Mucosa of stomach (tissue), 1 donor: Measurements from ENCODE around the gene BMP8A.
"Not testable (repeated sequence)": the region's sequence is repeated elsewhere in the genome, so short reads cannot be mapped to it uniquely, and the experiment has no call there.

ENCODE experiments used
- H3K27me3 ChIP-seq: one replicate; pipeline ENCODE4 v1.7.0; 2013; ENCODE audit warnings: mild to moderate bottlenecking, low read length; ENCODE audit not compliant: control insufficient read depth, insufficient read depth
- H3K36me3 ChIP-seq: one replicate; pipeline ENCODE4 v1.7.0; 2013; ENCODE audit warnings: low read length; ENCODE audit not compliant: control insufficient read depth, insufficient read depth
- H3K4me1 ChIP-seq: one replicate; pipeline ENCODE4 v1.7.0; 2013; ENCODE audit warnings: mild to moderate bottlenecking, low read length; ENCODE audit not compliant: control insufficient read depth, insufficient read depth
- H3K4me3 ChIP-seq: one replicate; pipeline ENCODE4 v1.7.0; 2013; ENCODE audit warnings: low read length
- H3K9ac ChIP-seq: one replicate; pipeline ENCODE4 v1.7.0; 2013; ENCODE audit warnings: mild to moderate bottlenecking, low read length, moderate library complexity
- H3K9me3 ChIP-seq: one replicate; pipeline ENCODE4 v1.7.0; 2013; ENCODE audit warnings: mild to moderate bottlenecking, low read length, moderate library complexity; ENCODE audit not compliant: control insufficient read depth
- donor health status: Pancreatic carcinoma.

BMP8A gene

GRCh38 chr1:39498096-39498710 is 6.8 kb downstream of the BMP8A start:
- not testable (repeated sequence) for H3K27me3 ChIP-seq, H3K4me3 ChIP-seq, H3K36me3 ChIP-seq, H3K9me3 ChIP-seq, H3K9ac ChIP-seq, H3K4me1 ChIP-seq

DNA sequence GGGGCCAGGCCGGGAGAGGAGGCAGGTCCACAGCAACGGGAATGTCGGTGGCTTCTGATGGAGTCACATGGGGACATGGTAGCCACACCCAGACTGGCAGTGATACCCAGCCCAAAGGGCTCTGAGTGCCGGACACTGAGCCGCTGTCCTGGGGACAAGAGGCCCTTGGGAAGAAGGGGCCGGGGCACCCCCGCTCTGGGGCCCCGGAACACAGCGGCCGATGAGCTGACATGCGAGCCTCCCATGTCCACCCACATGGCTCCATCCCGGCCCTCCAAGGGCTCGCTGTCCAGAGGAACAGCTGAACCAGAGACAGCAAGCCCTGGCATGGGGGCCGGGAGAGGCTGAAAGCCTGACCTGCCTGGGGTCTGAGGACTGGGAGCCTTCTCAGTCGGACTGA is 7.4 kb downstream of the BMP8A start:
- not testable (repeated sequence) for H3K4me3 ChIP-seq, H3K9ac ChIP-seq, H3K4me1 ChIP-seq, H3K27me3 ChIP-seq, H3K36me3 ChIP-seq, H3K9me3 ChIP-seq

- Histone ChIP-seq H3K36me3 (no peaks in the 10 kb centered on the region), H3K27me3 (no peaks in the 10 kb centered on the region), H3K9ac (no peak overlapping the region), H3K9me3 (no peaks in the 10 kb centered on the region), H3K4me3 (no peak overlapping the region), H3K4me1 (no peaks in the 10 kb centered on the region)
These were observed 8.2 kb downstream of the BMP8A start for GRCh38 chr1:39499668-39500067.

- Histone ChIP-seq H3K9ac (no peak overlapping the region), H3K4me1 (no peaks in the 10 kb centered on the region), H3K36me3 (no peaks in the 10 kb centered on the region), H3K27me3 (no peaks in the 10 kb centered on the region), H3K9me3 (no peaks in the 10 kb centered on the region), H3K4me3 (no peak overlapping the region)
These were observed 9.5 kb downstream of the BMP8A start for GRCh38 chr1:39500862-39501389.

GRCh38 chr1:39501666-39502065 is 10.2 kb downstream of the BMP8A start:
- H3K9me3 ChIP-seq = no peaks in the 10 kb centered on the region
- no peak overlapping the region for H3K9ac ChIP-seq
- no peaks in the 10 kb centered on the region for H3K36me3 ChIP-seq
- no peaks in the 10 kb centered on the region for H3K27me3 ChIP-seq
- H3K4me1 ChIP-seq = no peaks in the 10 kb centered on the region
- H3K4me3 ChIP-seq = no peak overlapping the region

- not testable (repeated sequence) for H3K27me3 ChIP-seq, H3K9ac ChIP-seq, H3K4me1 ChIP-seq, H3K4me3 ChIP-seq, H3K36me3 ChIP-seq, H3K9me3 ChIP-seq
These were observed 13.0 kb downstream of the BMP8A start for GRCh38 chr1:39504436-39504835.

GRCh38 chr1:39505289-39505688 is 13.9 kb downstream of the BMP8A start:
- no peaks in the 10 kb centered on the region for H3K27me3 ChIP-seq

GRCh38 chr1:39507230-39507928 is 15.9 kb downstream of the BMP8A start:
- H3K9me3 ChIP-seq = no peaks in the 10 kb centered on the region
- H3K4me3 ChIP-seq = no peak overlapping the region
- H3K36me3 ChIP-seq = no peaks in the 10 kb centered on the region
- H3K9ac ChIP-seq = no peak overlapping the region
- H3K27me3 ChIP-seq = no peaks in the 10 kb centered on the region
- peaks cover 7% of the 10 kb centered on the region for H3K4me1 ChIP-seq

More at GRCh38 chr1:39505289-39505688, 13.9 kb downstream of the BMP8A start:
- Histone ChIP-seq H3K9ac (no peak overlapping the region), H3K9me3 (no peaks in the 10 kb centered on the region), H3K36me3 (no peaks in the 10 kb centered on the region), H3K4me3 (no peak overlapping the region), H3K4me1 (peaks cover 7% of the 10 kb centered on the region)

DNA sequence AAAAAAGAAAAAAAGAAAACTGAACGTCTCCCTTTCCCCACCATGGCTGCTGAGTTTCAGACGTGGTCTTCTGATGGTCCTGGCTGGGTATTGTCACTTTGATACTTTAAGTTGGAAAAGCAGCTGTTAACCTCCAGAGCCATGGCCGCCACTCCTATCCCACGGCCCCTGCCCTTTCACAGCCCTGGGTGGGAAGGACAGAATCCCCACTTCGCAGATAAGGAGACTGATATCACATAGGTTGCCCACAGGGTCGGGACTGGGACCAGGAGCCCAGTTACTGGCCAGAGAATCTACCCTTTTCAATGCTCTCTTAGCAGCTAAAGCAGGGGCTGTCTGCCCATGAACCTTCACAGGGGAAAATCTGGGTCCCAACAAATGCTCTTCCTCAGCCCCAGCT is 16.8 kb downstream of the BMP8A start:
- Histone ChIP-seq H3K9ac (no peak overlapping the region), H3K4me1 (peaks cover 7% of the 10 kb centered on the region), H3K9me3 (no peaks in the 10 kb centered on the region), H3K4me3 (no peak overlapping the region), H3K27me3 (no peaks in the 10 kb centered on the region), H3K36me3 (no peaks in the 10 kb centered on the region)

DNA sequence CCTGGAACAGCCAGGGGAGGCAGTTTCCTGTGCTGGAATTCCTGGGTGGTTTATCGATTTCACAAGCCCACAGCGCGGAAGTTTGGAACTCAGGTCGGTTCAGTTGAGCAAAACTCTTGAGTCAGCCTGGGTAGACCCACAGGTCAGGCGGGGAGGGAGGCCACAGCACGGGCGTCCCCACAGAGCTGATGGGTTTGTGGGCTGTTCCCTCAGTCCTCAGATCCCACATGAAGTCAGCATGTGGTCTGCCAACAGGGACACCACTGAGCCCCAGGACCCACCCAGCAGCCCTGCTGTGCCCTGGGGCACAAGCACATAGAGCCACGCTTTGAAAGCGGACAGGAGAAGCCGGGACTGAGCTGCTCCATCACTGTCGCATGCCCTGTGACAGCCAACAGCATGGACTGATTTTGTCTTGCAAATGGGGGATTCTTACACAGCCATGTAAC is 17.4 kb downstream of the BMP8A start:
- Histone ChIP-seq H3K9me3 (no peaks in the 10 kb centered on the region), H3K4me1 (peaks cover 7% of the 10 kb centered on the region), H3K4me3 (no peak overlapping the region), H3K9ac (no peak overlapping the region), H3K27me3 (no peaks in the 10 kb centered on the region), H3K36me3 (no peaks in the 10 kb centered on the region)

DNA sequence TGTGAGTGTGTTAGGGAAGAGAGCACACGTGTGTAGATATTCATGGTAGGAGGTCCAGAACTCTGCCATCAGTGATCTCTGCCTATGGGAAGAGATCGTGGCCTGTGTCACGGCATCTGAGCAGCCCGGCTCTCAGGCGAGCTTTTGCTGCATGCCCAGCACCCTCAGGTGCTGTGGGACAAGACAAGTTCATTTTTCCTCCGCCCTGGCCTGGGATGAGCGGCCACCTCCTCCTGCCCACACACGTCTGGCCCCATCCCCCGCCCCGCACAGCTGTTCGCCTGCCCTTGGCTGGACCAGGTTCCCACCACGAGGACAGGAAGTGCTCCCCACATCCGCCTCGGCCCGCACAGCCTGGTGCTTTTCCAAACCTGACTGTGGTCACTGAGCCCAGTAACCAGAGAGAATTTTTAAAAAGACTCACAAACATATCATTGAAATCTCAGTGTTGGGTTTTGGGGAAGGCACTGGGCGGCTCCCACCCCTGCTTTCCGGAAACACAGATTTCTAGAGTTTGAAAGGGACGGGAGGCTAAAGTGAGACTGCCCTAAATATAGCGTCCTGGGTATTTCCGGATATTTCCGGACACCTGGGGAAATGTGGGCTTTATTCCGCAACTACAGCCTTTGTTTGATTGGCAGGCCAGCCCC is 18.0 kb downstream of the BMP8A start:
- no peaks in the 10 kb centered on the region for H3K9me3 ChIP-seq
- H3K36me3 ChIP-seq = no peaks in the 10 kb centered on the region
- no peaks in the 10 kb centered on the region for H3K27me3 ChIP-seq
- peaks cover 7% of the 10 kb centered on the region for H3K4me1 ChIP-seq
- H3K4me3 ChIP-seq = no peak overlapping the region
- H3K9ac ChIP-seq = no peak overlapping the region

GRCh38 chr1:39510570-39511186 is 19.2 kb downstream of the BMP8A start:
- not testable (repeated sequence) for H3K9ac ChIP-seq, H3K9me3 ChIP-seq, H3K27me3 ChIP-seq, H3K4me3 ChIP-seq, H3K4me1 ChIP-seq, H3K36me3 ChIP-seq
